HCT116 (cell line): ENCODE measurements around the gene UBE3D. TPM values are rescaled to one million over a fixed set of nuclear protein-coding genes. Genes with fewer than 3 reads are reported as not detected.

Experiments used
- ATAC-seq: fragments of 200-7000 bp; cut with Tn5 transposase; 2 replicates; pipeline ENCODE4 v1.9.1; 2020; ENCODE audit warnings: mild to moderate bottlenecking, moderate library complexity
- BruUV-seq: library from RNA; stranded (reverse); fragments of 400-500 nt; replicated peaks from 2 replicates; lab custom pipeline; 2021; lab: Mats Ljungman, UMichigan
- CTCF ChIA-PET: fragments of 300-600 bp; sonication (Branson Sonifier 250); formaldehyde crosslinking; loops from one replicate; lab custom pipeline; 2021; ENCODE audit warnings: antibody characterized with exemption; lab: Charles Lee
- POLR2A ChIA-PET: fragments of 300-600, 350-600 bp; sonication (Branson Sonifier 250); formaldehyde crosslinking; loops from one replicate; lab custom pipeline; 2021; ENCODE audit warnings: antibody characterized with exemption; lab: Charles Lee
- RAD21 ChIA-PET, 2 experiments: fragments of 300-600 bp; sonication (Branson Sonifier 250); formaldehyde crosslinking; loops; one replicate each; lab custom pipeline; 2023; ENCODE audit warnings: low total read pairs in 2 of 2; ENCODE audit not compliant: uncharacterized antibody in 2 of 2, unreplicated experiment in 2 of 2, low non-redundant PET in 1 of 2; lab: Charles Lee
- DNase-seq: peaks from one replicate; pipeline ENCODE4 v3.0.0-alpha.2; 2010; ENCODE audit warnings: low read depth, low spot score
- H2AFZ ChIP-seq: fragments of 200-600 bp; shearing (Covaris generic), sonication (generic); 2 replicates; pipeline ENCODE4 v1.6.1; 2017; ENCODE audit warnings: low read depth, mixed run types, mixed read lengths, antibody characterized with exemption, low read length; ENCODE audit not compliant: poor library complexity, severe bottlenecking
- H3K27ac ChIP-seq: 2 replicates; pipeline ENCODE4 v1.5.1; 2012; ENCODE audit warnings: low read depth, low read length
- H3K27me3 ChIP-seq: fragments of 200-600 bp; sonication (generic); 2 replicates; pipeline ENCODE4 v1.6.1; 2016; ENCODE audit warnings: mixed run types, low read length, mixed read lengths; ENCODE audit not compliant: insufficient read depth
- H3K36me3 ChIP-seq, 2 experiments: fragments of 200-500 bp in 1 of 2; fragments of 200-600 bp in 1 of 2; sonication (Bioruptor generic) in 1 of 2; sonication (generic) in 1 of 2; 2 replicates each; pipeline versions ENCODE4 v1.5.1 to v1.6.1; 2014 to 2016; ENCODE audit warnings: low read length in 2 of 2, inconsistent platforms in 1 of 2, mixed read lengths in 1 of 2, mixed run types in 1 of 2; ENCODE audit not compliant: insufficient read depth in 2 of 2, control insufficient read depth in 1 of 2
- H3K4me1 ChIP-seq, 2 experiments: fragments of 200-600 bp in 1 of 2; sonication (generic) in 1 of 2; 2 replicates each; pipeline versions ENCODE4 v1.5.1 to v1.6.1; 2012 to 2017; ENCODE audit warnings: low read length in 2 of 2, inconsistent platforms in 1 of 2, mild to moderate bottlenecking in 1 of 2, mixed read lengths in 1 of 2, mixed run types in 1 of 2, moderate library complexity in 1 of 2; ENCODE audit not compliant: insufficient read depth in 2 of 2, control insufficient read depth in 1 of 2
- H3K4me2 ChIP-seq: fragments of 200-600 bp; sonication (generic); 2 replicates; pipeline ENCODE4 v1.6.1; 2017; ENCODE audit warnings: mixed run types, low read length, mixed read lengths
- H3K4me3 ChIP-seq, 2 experiments: fragments of 200-600 bp in 1 of 2; sonication (generic) in 1 of 2; replicated peaks in 1 of 2; 2 replicates each; pipeline ENCODE4 v1.5.1; 2011 to 2016; ENCODE audit warnings: low read length in 2 of 2, control low read depth in 1 of 2, low read depth in 1 of 2, mild to moderate bottlenecking in 1 of 2, mixed read lengths in 1 of 2, mixed run types in 1 of 2
- H3K79me2 ChIP-seq: fragments of 200-600 bp; sonication (generic); 2 replicates; pipeline ENCODE4 v1.6.1; 2017; ENCODE audit warnings: mild to moderate bottlenecking, mixed run types, low read length, moderate library complexity, mixed read lengths; ENCODE audit not compliant: insufficient read depth
- H3K9ac ChIP-seq: fragments of 200-600 bp; sonication (generic); 2 replicates; pipeline ENCODE4 v1.6.1; 2016; ENCODE audit warnings: low read length, mixed read lengths
- H3K9me2 ChIP-seq: fragments of 200-600 bp; sonication (generic), shearing (Covaris generic); 2 replicates; pipeline ENCODE4 v1.6.1; 2017; ENCODE audit warnings: mixed run types, mild to moderate bottlenecking, moderate library complexity; ENCODE audit not compliant: insufficient read depth
- H3K9me3 ChIP-seq, 2 experiments: fragments of 200-500 bp in 1 of 2; fragments of 200-600 bp in 1 of 2; sonication (Bioruptor generic) in 1 of 2; sonication (generic) in 1 of 2; 2 replicates each; pipeline ENCODE4 v1.6.1; 2014 to 2017; ENCODE audit warnings: low read length in 2 of 2, mixed read lengths in 2 of 2, inconsistent platforms in 1 of 2, low read depth in 1 of 2, mild to moderate bottlenecking in 1 of 2, mixed run types in 1 of 2, moderate library complexity in 1 of 2; ENCODE audit not compliant: control insufficient read depth in 1 of 2, insufficient read depth in 1 of 2
- H4K20me1 ChIP-seq: fragments of 200-600 bp; sonication (generic), shearing (Covaris generic); 2 replicates; pipeline ENCODE4 v1.6.1; 2017; ENCODE audit warnings: mixed run types, mild to moderate bottlenecking, moderate library complexity; ENCODE audit not compliant: insufficient read depth
- CEBPB ChIP-seq: IDR thresholded peaks from 2 replicates; pipeline ENCODE4 v1.6.1; 2012; ENCODE audit warnings: low read depth
- EGR1 ChIP-seq: IDR thresholded peaks from 2 replicates; pipeline ENCODE4 v1.6.1; 2012; ENCODE audit warnings: low read depth
- ELF1 ChIP-seq: IDR thresholded peaks from 2 replicates; pipeline ENCODE4 v1.6.1; 2012; ENCODE audit warnings: low read depth, borderline replicate concordance
- EZH2 ChIP-seq: fragments of 200-600 bp; sonication (generic); IDR thresholded peaks from 2 replicates; pipeline ENCODE4 v1.6.1; 2017; ENCODE audit warnings: antibody characterized with exemption, mixed run types
- EZH2phosphoT487 ChIP-seq: fragments of 200-600 bp; IDR thresholded peaks from 2 replicates; pipeline ENCODE4 v1.6.1; 2018; ENCODE audit warnings: antibody characterized with exemption, borderline replicate concordance
- FOSL1 ChIP-seq: IDR thresholded peaks from 2 replicates; pipeline ENCODE4 v1.6.1; 2012; ENCODE audit warnings: low read depth
- JUND ChIP-seq: IDR thresholded peaks from 2 replicates; pipeline ENCODE4 v1.6.1; 2012
- POLR2A ChIP-seq: IDR thresholded peaks from 2 replicates; pipeline ENCODE4 v1.7.0; 2011; ENCODE audit warnings: borderline replicate concordance; ENCODE audit not compliant: insufficient read depth, insufficient read length; ENCODE audit errors: extremely low read depth
- POLR2AphosphoS5 ChIP-seq: IDR thresholded peaks from 2 replicates; pipeline ENCODE4 v1.6.1; 2011; ENCODE audit warnings: mild to moderate bottlenecking, low read depth, low read length, moderate library complexity
- RAD21 ChIP-seq: IDR thresholded peaks from 2 replicates; pipeline ENCODE4 v1.6.1; 2012; ENCODE audit warnings: low read depth, mild to moderate bottlenecking
- SP1 ChIP-seq: IDR thresholded peaks from 2 replicates; pipeline ENCODE4 v1.6.1; 2012; ENCODE audit warnings: low read depth
- TCF7L2 ChIP-seq: IDR thresholded peaks from 2 replicates; pipeline ENCODE4 v1.7.0; 2011; ENCODE audit warnings: borderline replicate concordance, inconsistent platforms; ENCODE audit not compliant: insufficient read depth, insufficient read length; ENCODE audit errors: extremely low read depth
- ZFX ChIP-seq: fragments of 450-650 bp; IDR thresholded peaks from 2 replicates; pipeline ENCODE4 v1.6.1; 2017
- intact Hi-C: fragments of 100-400 bp; cut with micrococcal nuclease; formaldehyde crosslinking; loops from 2 replicates; pipeline ENCODE4 v1.10.0; 2022
- total RNA-seq: library from RNA; stranded (reverse); gene quantifications from one replicate; pipeline ENCODE4 v1.2.1, GENCODE V29; 2021; ENCODE audit not compliant: unreplicated experiment
- TF ChIP-seq, protein P1 (sequence below): IDR thresholded peaks from 2 replicates; pipeline ENCODE4 v1.6.1; 2012
- TF ChIP-seq, protein P2 (sequence below): IDR thresholded peaks from 2 replicates; pipeline ENCODE4 v1.6.1; 2012
- TF ChIP-seq, protein P3 (sequence below), 3 experiments: fragments of 200-600 bp in 1 of 3; sonication (generic) in 1 of 3; IDR thresholded peaks in 2 of 3; conservative IDR thresholded peaks in 1 of 3; 2 replicates each; pipeline ENCODE4 v1.5.1; 2012 to 2017; ENCODE audit warnings: low read depth in 2 of 3, low read length in 2 of 3, antibody characterized with exemption in 1 of 3, borderline replicate concordance in 1 of 3, control low read depth in 1 of 3, mild to moderate bottlenecking in 1 of 3, mixed read lengths in 1 of 3, mixed run types in 1 of 3, moderate library complexity in 1 of 3; ENCODE audit not compliant: insufficient read depth in 1 of 3

Gene UBE3D
- total RNA-seq, 1 experiment from 2014 or later, result 9.0 TPM

DNA sequence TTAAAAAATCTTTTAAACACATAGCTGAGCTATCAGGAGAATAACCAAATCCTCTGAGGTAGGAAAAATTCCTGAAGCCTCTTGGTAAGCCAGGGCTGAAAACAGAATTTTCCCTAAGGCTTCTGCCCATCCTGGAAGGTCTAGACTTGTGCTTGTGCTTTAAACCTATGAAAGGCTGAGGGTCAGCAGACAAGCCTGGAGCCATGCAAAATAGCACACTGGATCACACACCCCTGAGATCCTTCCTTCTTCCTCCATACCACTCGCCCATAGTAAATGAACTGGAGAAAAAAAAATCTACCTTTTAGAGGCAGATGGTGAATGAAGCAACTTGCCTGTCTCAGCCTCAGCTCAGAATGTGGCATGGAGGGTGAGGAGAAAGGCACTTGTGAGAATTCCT lies 144.4 kb downstream of the UBE3D start:
- ChIA-PET POLR2A (no interaction called here), CTCF (no interaction called here), RAD21 (no interaction called here)
- TF ChIP-seq, protein P1, sequence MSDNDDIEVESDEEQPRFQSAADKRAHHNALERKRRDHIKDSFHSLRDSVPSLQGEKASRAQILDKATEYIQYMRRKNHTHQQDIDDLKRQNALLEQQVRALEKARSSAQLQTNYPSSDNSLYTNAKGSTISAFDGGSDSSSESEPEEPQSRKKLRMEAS, result no peak
- TF ChIP-seq ELF1, result no peak
- TF ChIP-seq, protein P2, sequence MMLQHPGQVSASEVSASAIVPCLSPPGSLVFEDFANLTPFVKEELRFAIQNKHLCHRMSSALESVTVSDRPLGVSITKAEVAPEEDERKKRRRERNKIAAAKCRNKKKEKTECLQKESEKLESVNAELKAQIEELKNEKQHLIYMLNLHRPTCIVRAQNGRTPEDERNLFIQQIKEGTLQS, result no peak
- no peak for TF ChIP-seq SP1
- TF ChIP-seq POLR2A, result no peak
- no peak for TF ChIP-seq JUND
- TF ChIP-seq TCF7L2, result no peak
- TF ChIP-seq RAD21, result no peak
- TF ChIP-seq EGR1, result no peak
- no peak for TF ChIP-seq EZH2phosphoT487
- TF ChIP-seq CEBPB, result no peak
- no peak for TF ChIP-seq FOSL1
- TF ChIP-seq POLR2AphosphoS5, result no peak
- TF ChIP-seq ZFX, result no peak
- TF ChIP-seq, protein P3, sequence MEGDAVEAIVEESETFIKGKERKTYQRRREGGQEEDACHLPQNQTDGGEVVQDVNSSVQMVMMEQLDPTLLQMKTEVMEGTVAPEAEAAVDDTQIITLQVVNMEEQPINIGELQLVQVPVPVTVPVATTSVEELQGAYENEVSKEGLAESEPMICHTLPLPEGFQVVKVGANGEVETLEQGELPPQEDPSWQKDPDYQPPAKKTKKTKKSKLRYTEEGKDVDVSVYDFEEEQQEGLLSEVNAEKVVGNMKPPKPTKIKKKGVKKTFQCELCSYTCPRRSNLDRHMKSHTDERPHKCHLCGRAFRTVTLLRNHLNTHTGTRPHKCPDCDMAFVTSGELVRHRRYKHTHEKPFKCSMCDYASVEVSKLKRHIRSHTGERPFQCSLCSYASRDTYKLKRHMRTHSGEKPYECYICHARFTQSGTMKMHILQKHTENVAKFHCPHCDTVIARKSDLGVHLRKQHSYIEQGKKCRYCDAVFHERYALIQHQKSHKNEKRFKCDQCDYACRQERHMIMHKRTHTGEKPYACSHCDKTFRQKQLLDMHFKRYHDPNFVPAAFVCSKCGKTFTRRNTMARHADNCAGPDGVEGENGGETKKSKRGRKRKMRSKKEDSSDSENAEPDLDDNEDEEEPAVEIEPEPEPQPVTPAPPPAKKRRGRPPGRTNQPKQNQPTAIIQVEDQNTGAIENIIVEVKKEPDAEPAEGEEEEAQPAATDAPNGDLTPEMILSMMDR (IDR thresholded peaks at IDR 0.05 in 2 of 3, conservative IDR thresholded peaks at IDR 0.05 in 1 of 3; ENCODE audit: borderline replicate concordance in 1 of 3, insufficient read depth in 1 of 3, low read depth in 2 of 3, low read length in 2 of 3), result no peak
- TF ChIP-seq EZH2, result no peak
- no peaks in the 10 kb centered on the region for H3K79me2 ChIP-seq
- ATAC-seq (no peak), DNase-seq (no peak)
- H3K36me3 ChIP-seq, result no peaks in the 10 kb centered on the region
- H3K4me2 ChIP-seq, result no peak overlapping the region
- H3K4me3 ChIP-seq, result no peak overlapping the region
- no peak overlapping the region for H3K9ac ChIP-seq
- H3K9me2 ChIP-seq, result no peaks in the 10 kb centered on the region
- intact Hi-C loops, result no loop called here
- H4K20me1 ChIP-seq, result no peaks in the 10 kb centered on the region
- H3K27me3 ChIP-seq, result no peaks in the 10 kb centered on the region
- BruUV-seq, result no TSS peak
- H2AFZ ChIP-seq, result no peak overlapping the region
- H3K4me1 ChIP-seq, result no peaks in the 10 kb centered on the region
- no peak overlapping the region for H3K27ac ChIP-seq
- no peaks in the 10 kb centered on the region for H3K9me3 ChIP-seq
